ENCODE measurements around the gene GPN2.

- TF ChIP-seq EZH2 (IDR thresholded peaks at IDR 0.05; ENCODE audit: borderline replicate concordance, insufficient read depth, low read length, poor library complexity, severe bottlenecking) (no peak), EP300 (conservative IDR thresholded peaks at IDR 0.05; ENCODE audit: poor library complexity, severe bottlenecking) (no peak)
- TF ChIP-seq, protein P1, sequence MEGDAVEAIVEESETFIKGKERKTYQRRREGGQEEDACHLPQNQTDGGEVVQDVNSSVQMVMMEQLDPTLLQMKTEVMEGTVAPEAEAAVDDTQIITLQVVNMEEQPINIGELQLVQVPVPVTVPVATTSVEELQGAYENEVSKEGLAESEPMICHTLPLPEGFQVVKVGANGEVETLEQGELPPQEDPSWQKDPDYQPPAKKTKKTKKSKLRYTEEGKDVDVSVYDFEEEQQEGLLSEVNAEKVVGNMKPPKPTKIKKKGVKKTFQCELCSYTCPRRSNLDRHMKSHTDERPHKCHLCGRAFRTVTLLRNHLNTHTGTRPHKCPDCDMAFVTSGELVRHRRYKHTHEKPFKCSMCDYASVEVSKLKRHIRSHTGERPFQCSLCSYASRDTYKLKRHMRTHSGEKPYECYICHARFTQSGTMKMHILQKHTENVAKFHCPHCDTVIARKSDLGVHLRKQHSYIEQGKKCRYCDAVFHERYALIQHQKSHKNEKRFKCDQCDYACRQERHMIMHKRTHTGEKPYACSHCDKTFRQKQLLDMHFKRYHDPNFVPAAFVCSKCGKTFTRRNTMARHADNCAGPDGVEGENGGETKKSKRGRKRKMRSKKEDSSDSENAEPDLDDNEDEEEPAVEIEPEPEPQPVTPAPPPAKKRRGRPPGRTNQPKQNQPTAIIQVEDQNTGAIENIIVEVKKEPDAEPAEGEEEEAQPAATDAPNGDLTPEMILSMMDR (IDR thresholded peaks at IDR 0.05; ENCODE audit: poor library complexity, severe bottlenecking): no peak
These were observed 31.0 kb downstream of the GPN2 start for GRCh38 chr1:26858891-26859640.
